ENCODE measurements around the gene TBC1D8. TPM values are rescaled to one million over a fixed set of nuclear protein-coding genes. Genes with fewer than 3 reads are reported as not detected.

TBC1D8 gene
- total and polyA plus RNA-seq, 2 experiments from 2014 or later = 18.0 to 36.9 TPM

DNA sequence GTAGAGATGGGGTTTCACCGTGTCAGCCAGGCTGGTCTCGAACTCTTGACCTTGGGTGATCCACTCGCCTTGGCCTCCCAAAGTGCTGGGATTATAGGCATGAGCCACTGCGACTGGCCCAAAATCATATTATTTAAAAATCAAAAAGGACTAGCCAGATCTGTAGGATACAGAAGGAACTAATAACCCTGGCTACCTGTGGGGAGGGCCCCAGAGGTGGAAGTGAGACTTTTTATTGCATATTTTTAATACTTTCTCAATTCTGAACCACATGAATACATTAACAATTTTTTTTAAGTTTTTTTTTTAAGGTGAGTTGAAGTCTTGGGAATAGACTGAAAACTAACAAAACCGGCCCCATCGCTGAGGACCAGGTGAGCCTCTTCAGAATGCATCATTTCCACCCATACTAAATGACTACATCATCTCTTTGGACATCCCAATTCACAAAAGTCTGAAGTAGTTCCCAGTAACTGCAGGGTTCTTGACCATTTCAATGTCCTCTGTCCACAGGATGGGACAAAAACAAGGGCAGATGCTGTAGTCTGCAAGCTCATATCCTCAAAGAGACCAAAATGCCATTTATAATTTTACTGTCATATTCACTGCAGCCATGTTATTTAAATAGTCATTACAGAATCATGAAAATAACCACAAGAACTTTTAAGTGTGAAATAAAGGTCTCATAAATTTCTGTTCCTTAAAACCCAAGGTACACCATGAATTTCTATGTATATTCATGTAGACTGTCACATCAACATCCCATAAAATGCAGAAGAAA is 127.7 kb downstream of the TBC1D8 start (continued):
- TF ChIP-seq, protein P1, sequence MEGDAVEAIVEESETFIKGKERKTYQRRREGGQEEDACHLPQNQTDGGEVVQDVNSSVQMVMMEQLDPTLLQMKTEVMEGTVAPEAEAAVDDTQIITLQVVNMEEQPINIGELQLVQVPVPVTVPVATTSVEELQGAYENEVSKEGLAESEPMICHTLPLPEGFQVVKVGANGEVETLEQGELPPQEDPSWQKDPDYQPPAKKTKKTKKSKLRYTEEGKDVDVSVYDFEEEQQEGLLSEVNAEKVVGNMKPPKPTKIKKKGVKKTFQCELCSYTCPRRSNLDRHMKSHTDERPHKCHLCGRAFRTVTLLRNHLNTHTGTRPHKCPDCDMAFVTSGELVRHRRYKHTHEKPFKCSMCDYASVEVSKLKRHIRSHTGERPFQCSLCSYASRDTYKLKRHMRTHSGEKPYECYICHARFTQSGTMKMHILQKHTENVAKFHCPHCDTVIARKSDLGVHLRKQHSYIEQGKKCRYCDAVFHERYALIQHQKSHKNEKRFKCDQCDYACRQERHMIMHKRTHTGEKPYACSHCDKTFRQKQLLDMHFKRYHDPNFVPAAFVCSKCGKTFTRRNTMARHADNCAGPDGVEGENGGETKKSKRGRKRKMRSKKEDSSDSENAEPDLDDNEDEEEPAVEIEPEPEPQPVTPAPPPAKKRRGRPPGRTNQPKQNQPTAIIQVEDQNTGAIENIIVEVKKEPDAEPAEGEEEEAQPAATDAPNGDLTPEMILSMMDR (conservative IDR thresholded peaks at IDR 0.05; ENCODE audit: low read depth in 2 of 2) = no peak
- no peak for TF ChIP-seq POLR2AphosphoS5 (IDR thresholded peaks at IDR 0.05; ENCODE audit: low read depth)
- no peak for TF ChIP-seq JUNB (IDR thresholded peaks at IDR 0.05; ENCODE audit: unreplicated experiment)
- TF ChIP-seq, protein P2, sequence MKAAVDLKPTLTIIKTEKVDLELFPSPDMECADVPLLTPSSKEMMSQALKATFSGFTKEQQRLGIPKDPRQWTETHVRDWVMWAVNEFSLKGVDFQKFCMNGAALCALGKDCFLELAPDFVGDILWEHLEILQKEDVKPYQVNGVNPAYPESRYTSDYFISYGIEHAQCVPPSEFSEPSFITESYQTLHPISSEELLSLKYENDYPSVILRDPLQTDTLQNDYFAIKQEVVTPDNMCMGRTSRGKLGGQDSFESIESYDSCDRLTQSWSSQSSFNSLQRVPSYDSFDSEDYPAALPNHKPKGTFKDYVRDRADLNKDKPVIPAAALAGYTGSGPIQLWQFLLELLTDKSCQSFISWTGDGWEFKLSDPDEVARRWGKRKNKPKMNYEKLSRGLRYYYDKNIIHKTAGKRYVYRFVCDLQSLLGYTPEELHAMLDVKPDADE (IDR thresholded peaks at IDR 0.05) = no peak
- no peak for TF ChIP-seq CREB1 (CRISPR knock-in tag; IDR thresholded peaks at IDR 0.05; ENCODE audit: low read depth)
- no peak for TF ChIP-seq ZNF114 (CRISPR knock-in tag; IDR thresholded peaks at IDR 0.05)

DNA sequence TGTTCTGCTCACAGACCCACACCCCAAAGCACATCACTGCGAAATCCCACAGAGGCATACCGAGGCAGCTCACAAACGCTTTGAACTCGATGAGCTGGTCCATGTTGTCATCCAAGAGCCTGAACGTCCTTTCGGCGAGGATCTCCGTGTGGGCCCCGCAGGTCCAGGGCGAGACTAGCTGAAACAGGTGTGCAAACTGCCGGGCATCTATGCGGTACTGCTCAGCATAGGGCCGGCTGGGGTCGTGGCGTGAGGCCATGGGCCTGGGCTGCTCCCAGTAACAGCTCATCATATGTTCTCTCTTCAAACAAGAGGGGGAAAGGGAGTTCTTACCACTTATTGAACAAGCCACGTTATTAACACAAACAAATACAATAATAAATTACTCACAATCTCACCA is 129.0 kb downstream of the TBC1D8 start:
- DNase-seq (ENCODE audit: low spot score) = no peak
- no peaks in the 10 kb centered on the region; the same call in 1 of the 2 replicates for H3K79me2 ChIP-seq (replicated peaks; ENCODE audit: insufficient read depth)
- TF ChIP-seq JUNB (IDR thresholded peaks at IDR 0.05; ENCODE audit: unreplicated experiment) = no peak
- TF ChIP-seq, protein P1 (conservative IDR thresholded peaks at IDR 0.05; ENCODE audit: low read depth in 2 of 2) = no peak
- TF ChIP-seq, protein P2 (IDR thresholded peaks at IDR 0.05) = no peak
- no peak for TF ChIP-seq ZNF331 (CRISPR knock-in tag; IDR thresholded peaks at IDR 0.05; ENCODE audit: low read depth)
- no peak for TF ChIP-seq STAT1 (IDR thresholded peaks at IDR 0.05; ENCODE audit: unreplicated experiment)
- no peak for TF ChIP-seq POLR2AphosphoS5 (IDR thresholded peaks at IDR 0.05; ENCODE audit: low read depth)
- no peak for TF ChIP-seq EZH2phosphoT487 (IDR thresholded peaks at IDR 0.05; ENCODE audit: unreplicated experiment)
- TF ChIP-seq, protein P3, sequence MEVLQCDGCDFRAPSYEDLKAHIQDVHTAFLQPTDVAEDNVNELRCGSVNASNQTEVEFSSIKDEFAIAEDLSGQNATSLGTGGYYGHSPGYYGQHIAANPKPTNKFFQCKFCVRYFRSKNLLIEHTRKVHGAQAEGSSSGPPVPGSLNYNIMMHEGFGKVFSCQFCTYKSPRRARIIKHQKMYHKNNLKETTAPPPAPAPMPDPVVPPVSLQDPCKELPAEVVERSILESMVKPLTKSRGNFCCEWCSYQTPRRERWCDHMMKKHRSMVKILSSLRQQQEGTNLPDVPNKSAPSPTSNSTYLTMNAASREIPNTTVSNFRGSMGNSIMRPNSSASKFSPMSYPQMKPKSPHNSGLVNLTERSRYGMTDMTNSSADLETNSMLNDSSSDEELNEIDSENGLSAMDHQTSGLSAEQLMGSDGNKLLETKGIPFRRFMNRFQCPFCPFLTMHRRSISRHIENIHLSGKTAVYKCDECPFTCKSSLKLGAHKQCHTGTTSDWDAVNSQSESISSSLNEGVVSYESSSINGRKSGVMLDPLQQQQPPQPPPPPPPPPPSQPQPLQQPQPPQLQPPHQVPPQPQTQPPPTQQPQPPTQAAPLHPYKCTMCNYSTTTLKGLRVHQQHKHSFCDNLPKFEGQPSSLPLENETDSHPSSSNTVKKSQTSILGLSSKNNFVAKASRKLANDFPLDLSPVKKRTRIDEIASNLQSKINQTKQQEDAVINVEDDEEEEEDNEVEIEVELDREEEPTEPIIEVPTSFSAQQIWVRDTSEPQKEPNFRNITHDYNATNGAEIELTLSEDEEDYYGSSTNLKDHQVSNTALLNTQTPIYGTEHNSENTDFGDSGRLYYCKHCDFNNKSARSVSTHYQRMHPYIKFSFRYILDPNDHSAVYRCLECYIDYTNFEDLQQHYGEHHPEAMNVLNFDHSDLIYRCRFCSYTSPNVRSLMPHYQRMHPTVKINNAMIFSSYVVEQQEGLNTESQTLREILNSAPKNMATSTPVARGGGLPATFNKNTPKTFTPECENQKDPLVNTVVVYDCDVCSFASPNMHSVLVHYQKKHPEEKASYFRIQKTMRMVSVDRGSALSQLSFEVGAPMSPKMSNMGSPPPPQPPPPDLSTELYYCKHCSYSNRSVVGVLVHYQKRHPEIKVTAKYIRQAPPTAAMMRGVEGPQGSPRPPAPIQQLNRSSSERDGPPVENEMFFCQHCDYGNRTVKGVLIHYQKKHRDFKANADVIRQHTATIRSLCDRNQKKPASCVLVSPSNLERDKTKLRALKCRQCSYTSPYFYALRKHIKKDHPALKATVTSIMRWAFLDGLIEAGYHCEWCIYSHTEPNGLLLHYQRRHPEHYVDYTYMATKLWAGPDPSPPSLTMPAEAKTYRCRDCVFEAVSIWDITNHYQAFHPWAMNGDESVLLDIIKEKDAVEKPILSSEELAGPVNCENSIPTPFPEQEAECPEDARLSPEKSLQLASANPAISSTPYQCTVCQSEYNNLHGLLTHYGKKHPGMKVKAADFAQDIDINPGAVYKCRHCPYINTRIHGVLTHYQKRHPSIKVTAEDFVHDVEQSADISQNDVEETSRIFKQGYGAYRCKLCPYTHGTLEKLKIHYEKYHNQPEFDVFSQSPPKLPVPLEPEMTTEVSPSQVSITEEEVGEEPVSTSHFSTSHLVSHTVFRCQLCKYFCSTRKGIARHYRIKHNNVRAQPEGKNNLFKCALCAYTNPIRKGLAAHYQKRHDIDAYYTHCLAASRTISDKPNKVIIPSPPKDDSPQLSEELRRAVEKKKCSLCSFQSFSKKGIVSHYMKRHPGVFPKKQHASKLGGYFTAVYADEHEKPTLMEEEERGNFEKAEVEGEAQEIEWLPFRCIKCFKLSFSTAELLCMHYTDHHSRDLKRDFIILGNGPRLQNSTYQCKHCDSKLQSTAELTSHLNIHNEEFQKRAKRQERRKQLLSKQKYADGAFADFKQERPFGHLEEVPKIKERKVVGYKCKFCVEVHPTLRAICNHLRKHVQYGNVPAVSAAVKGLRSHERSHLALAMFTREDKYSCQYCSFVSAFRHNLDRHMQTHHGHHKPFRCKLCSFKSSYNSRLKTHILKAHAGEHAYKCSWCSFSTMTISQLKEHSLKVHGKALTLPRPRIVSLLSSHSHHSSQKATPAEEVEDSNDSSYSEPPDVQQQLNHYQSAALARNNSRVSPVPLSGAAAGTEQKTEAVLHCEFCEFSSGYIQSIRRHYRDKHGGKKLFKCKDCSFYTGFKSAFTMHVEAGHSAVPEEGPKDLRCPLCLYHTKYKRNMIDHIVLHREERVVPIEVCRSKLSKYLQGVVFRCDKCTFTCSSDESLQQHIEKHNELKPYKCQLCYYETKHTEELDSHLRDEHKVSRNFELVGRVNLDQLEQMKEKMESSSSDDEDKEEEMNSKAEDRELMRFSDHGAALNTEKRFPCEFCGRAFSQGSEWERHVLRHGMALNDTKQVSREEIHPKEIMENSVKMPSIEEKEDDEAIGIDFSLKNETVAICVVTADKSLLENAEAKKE (CRISPR knock-in tag; IDR thresholded peaks at IDR 0.05) = no peak
- Mint-ChIP-seq H3K27ac (no peak overlapping the region), H3K4me1 (peaks cover 16% of the 10 kb centered on the region), H3K36me3 (ENCODE audit: low read depth) (peaks cover 50% of the 10 kb centered on the region), H3K27me3 (ENCODE audit: insufficient read depth, low read depth, poor library complexity) (no peaks in the 10 kb centered on the region), H3K9me3 (no peaks in the 10 kb centered on the region), H3K4me3 (no peak overlapping the region)
- 0 out of 2 replicates have a peak, but pooled peaks cover 3% of the 10 kb centered on the region for H3F3A ChIP-seq (replicated peaks; ENCODE audit: low read depth)
- no peak overlapping the region for H3K4me3 ChIP-seq
- H3K9me2 ChIP-seq (ENCODE audit: insufficient read depth) = no peaks in the 10 kb centered on the region
- peaks cover 4% of the 10 kb centered on the region for H4K20me1 ChIP-seq (replicated peaks; ENCODE audit: insufficient read depth)
- peaks cover 9% of the 10 kb centered on the region for H3K4me1 ChIP-seq (ENCODE audit: insufficient read depth)
- H2AFZ ChIP-seq = no peak overlapping the region
- H3K27me3 ChIP-seq (ENCODE audit: insufficient read depth) = no peaks in the 10 kb centered on the region
- ATAC-seq = no peak
- H3K27ac ChIP-seq (ENCODE audit: low read depth) = no peak overlapping the region
- no peak overlapping the region for H3K4me2 ChIP-seq
- 0 out of 2 replicates have a peak, but pooled peaks cover 5% of the 10 kb centered on the region for H3K36me3 ChIP-seq (ENCODE audit: insufficient read depth)

Data from GM23338 (cell line).